SHP77 (cell line): ENCODE measurements around the gene ZNF586.
"Not testable (repeated sequence)": the region's sequence is repeated elsewhere in the genome, so short reads cannot be mapped to it uniquely, and the experiment has no call there.

Experiments used
- DNase-seq, 2 experiments: peaks; one replicate each; lab custom pipeline; 2025; lab: John Stamatoyannopoulos, UW

The ZNF586 gene

GRCh38 chr19:57796580-57796979, 27.1 kb downstream of the ZNF586 start:
- not testable (repeated sequence) for DNase-seq

- DNase-seq: no peak
Measured at GRCh38 chr19:57800696-57801095, 31.2 kb downstream of the ZNF586 start.

- DNase-seq: no peak
Measured at GRCh38 chr19:57802269-57802668, 32.8 kb downstream of the ZNF586 start.

- DNase-seq: no peak
Measured at GRCh38 chr19:57803265-57803593, 33.8 kb downstream of the ZNF586 start.

- no peak for DNase-seq
Measured at GRCh38 chr19:57803594-57804325, 34.3 kb downstream of the ZNF586 start.

- no peak for DNase-seq
Measured at GRCh38 chr19:57807541-57807940, 38.1 kb downstream of the ZNF586 start.

- DNase-seq: not testable (repeated sequence)
Measured at GRCh38 chr19:57810410-57811295, 41.2 kb downstream of the ZNF586 start.

- DNase-seq: no peak
Measured at GRCh38 chr19:57812226-57812625, 42.8 kb downstream of the ZNF586 start.

- DNase-seq: not testable (repeated sequence)
Measured at GRCh38 chr19:57812975-57813820, 43.7 kb downstream of the ZNF586 start.

GRCh38 chr19:57813919-57814504, 44.5 kb downstream of the ZNF586 start:
- no peak for DNase-seq

- DNase-seq: peak; percentile 93 to 95
Measured at GRCh38 chr19:57814505-57815246, 45.2 kb downstream of the ZNF586 start, which contains the start of gene ZNF552. TSS of gene ZNF552 (minus strand) at chr19:57814913. CDS start at chr19:57814743, 170 bp downstream.

GRCh38 chr19:57815247-57816075, 46.0 kb downstream of the ZNF586 start:
- no peak for DNase-seq

GRCh38 chr19:57816652-57817051, 47.2 kb downstream of the ZNF586 start:
- no peak for DNase-seq

GRCh38 chr19:57817976-57818375, 48.5 kb downstream of the ZNF586 start:
- DNase-seq: no peak

- DNase-seq: no peak
Measured at GRCh38 chr19:57818378-57818777, 48.9 kb downstream of the ZNF586 start.

- peak; percentile 89 to 93 for DNase-seq
Measured at GRCh38 chr19:57819475-57820148, 50.1 kb downstream of the ZNF586 start.

- DNase-seq: no peak
Measured at GRCh38 chr19:57820599-57820998, 51.1 kb downstream of the ZNF586 start.

GRCh38 chr19:57821095-57821494, 51.6 kb downstream of the ZNF586 start:
- DNase-seq: not testable (repeated sequence)

- DNase-seq: not testable (repeated sequence)
Measured at GRCh38 chr19:57821501-57821900, 52.0 kb downstream of the ZNF586 start.
